Measurements from ENCODE around the gene ADCY5.

ADCY5 gene

DNA sequence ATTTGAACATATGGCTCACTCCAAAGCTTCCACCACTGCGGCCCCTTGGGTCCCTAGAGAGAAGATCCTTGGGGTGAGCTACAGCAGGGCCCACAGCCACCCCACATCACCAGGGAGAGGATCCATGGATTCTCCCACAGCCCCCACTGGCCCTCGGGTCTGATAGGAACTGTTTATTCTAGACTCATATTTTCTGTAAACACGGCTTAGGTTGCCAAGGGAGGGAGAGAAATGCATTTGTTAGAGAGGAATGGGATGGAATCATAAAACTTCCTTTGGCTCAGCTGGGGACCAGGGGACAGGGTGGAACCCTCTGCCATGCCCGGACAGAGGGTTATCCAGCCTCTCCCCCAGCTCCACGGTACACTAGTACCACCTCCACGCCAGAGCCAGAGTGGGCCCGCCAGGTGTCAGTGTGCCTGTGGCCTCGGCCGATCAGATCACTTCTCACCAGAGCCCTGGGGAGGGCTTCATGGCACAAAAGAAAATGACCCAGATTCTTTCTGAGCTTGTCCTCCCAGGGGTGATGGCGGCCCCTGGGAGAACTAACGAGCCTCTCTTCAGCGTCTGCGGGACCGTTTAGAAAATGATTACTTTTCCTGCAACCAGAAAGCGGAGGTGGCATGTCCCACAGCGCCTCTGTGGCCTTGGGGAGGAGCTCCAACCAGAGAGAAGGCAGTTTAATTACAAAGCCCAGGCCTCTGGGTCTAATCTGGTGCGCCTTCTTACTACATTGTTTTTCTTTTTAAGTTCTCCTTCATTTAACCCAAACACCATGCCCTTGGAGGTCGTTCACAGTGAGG lies 33.7 kb downstream of the ADCY5 start (continued):
- TF ChIP-seq, protein P1, sequence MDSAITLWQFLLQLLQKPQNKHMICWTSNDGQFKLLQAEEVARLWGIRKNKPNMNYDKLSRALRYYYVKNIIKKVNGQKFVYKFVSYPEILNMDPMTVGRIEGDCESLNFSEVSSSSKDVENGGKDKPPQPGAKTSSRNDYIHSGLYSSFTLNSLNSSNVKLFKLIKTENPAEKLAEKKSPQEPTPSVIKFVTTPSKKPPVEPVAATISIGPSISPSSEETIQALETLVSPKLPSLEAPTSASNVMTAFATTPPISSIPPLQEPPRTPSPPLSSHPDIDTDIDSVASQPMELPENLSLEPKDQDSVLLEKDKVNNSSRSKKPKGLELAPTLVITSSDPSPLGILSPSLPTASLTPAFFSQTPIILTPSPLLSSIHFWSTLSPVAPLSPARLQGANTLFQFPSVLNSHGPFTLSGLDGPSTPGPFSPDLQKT (IDR thresholded peaks at IDR 0.05; ENCODE audit: borderline replicate concordance, low read depth, low read length), result no peak
- TF ChIP-seq, protein P2, sequence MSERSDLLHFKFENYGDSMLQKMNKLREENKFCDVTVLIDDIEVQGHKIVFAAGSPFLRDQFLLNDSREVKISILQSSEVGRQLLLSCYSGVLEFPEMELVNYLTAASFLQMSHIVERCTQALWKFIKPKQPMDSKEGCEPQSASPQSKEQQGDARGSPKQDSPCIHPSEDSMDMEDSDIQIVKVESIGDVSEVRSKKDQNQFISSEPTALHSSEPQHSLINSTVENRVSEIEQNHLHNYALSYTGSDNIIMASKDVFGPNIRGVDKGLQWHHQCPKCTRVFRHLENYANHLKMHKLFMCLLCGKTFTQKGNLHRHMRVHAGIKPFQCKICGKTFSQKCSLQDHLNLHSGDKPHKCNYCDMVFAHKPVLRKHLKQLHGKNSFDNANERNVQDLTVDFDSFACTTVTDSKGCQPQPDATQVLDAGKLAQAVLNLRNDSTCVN (tag by site-specific recombination; optimal IDR thresholded peaks at IDR 0.05), result no peak
- TF ChIP-seq, protein P3, sequence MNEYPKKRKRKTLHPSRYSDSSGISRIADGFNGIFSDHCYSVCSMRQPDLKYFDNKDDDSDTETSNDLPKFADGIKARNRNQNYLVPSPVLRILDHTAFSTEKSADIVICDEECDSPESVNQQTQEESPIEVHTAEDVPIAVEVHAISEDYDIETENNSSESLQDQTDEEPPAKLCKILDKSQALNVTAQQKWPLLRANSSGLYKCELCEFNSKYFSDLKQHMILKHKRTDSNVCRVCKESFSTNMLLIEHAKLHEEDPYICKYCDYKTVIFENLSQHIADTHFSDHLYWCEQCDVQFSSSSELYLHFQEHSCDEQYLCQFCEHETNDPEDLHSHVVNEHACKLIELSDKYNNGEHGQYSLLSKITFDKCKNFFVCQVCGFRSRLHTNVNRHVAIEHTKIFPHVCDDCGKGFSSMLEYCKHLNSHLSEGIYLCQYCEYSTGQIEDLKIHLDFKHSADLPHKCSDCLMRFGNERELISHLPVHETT (tag by site-specific recombination; IDR thresholded peaks at IDR 0.05), result no peak
- TF ChIP-seq KLF7 (tag by site-specific recombination; IDR thresholded peaks at IDR 0.05; ENCODE audit: borderline replicate concordance), result no peak

DNA sequence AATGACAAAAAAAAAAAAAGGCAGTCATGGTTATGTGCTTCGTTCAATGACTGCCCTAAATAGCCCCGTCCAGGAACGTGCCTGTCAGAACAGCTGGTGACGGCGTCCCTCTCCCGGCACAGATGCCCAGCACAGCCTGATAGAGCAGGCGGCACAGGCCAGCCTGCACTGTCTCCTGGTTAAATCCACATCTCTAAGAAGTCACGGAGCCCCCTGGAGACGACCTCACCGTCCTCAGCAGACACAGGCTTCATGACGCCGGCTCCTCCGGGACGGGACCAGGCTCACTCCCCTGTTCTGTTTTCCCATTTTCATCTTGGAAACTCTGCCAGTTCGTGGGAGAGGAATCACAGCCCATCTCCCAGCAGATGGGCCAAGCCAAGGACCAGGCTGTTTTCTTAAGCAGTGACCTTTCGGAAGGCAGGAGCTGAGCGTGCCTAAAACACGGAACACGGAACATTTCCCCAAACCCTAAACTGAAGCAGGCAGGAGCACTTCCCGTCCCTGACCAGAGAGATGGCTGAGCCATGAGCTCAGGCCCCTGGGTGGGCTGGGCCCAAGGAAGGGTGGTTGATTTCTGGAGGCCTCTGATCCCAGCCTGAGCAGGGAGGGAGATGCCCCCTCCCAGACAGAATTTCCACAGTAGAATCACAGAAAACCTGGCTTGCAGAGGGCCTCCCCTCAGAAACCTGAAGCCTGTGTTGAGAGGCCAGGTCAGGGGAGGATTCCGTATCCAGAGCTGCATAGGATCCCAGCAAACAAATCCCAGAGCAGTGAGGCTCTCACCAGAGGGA lies 35.9 kb downstream of the ADCY5 start:
- Histone ChIP-seq H3K36me3 (ENCODE audit: control insufficient read depth in 2 of 2, insufficient read depth in 1 of 2, low read length in 2 of 2) (no peaks in the 10 kb centered on the region), H3K9me3 (ENCODE audit: control insufficient read depth, insufficient read depth, low read depth, low read length) (no peaks in the 10 kb centered on the region), H3K4me1 (ENCODE audit: control insufficient read depth, insufficient read depth, low read length) (peaks cover 9% of the 10 kb centered on the region), H3K27ac (ENCODE audit: extremely low read depth, low read depth, low read length) (no peak overlapping the region), H3K4me3 (ENCODE audit: low read depth, low read length) (no peak overlapping the region)
- ChIA-PET CTCF (interaction anchor here (0.7 kb wide), 2 partner anchors 74 to 156 kb away, joined by 3 read pairs; no protein-coding TSS in a partner anchor), POLR2A (interaction anchor here (0.7 kb wide), 1 partner anchor 24 kb away, joined by 3 read pairs; no protein-coding TSS in a partner anchor)
- TF ChIP-seq ZNF48 (tag by site-specific recombination; IDR thresholded peaks at IDR 0.05) (no peak), ZBTB17 (tag by site-specific recombination; IDR thresholded peaks at IDR 0.05) (0 out of 2 replicates have a peak, but pooled peaks have one; percentile 16), ZBTB48 (tag by site-specific recombination; IDR thresholded peaks at IDR 0.05) (peak; percentile 29; the same call in 1 of the 2 replicates)

DNA sequence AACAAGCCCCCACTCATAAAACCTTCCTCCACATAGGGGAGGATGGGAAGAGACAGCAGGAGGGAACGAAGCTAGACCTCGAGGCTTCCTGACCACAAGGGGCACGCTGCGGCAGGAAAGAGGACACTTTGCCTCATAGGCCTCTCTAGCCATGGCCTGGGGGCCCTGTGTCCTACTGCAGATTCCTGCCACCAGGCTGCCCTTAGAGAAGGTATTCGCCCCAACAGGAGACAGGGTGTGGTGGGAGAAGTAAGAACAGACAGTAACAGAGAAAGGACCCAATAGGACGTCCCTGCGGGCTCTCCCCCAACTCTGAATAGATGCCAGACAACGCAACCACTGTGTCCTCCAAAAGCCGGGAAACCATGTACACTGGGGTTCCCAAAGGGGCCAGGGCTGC lies 36.8 kb downstream of the ADCY5 start:
- ChIA-PET CTCF (no interaction called here), POLR2A (interaction anchor here (0.7 kb wide), 1 partner anchor 23 kb away, joined by 3 read pairs; no protein-coding TSS in a partner anchor)
- Histone ChIP-seq H3K36me3 (ENCODE audit: control insufficient read depth in 2 of 2, insufficient read depth in 1 of 2, low read length in 2 of 2) (no peaks in the 10 kb centered on the region), H3K4me3 (ENCODE audit: low read depth, low read length) (no peak overlapping the region), H3K9me3 (ENCODE audit: control insufficient read depth, insufficient read depth, low read depth, low read length) (no peaks in the 10 kb centered on the region), H3K27ac (ENCODE audit: extremely low read depth, low read depth, low read length) (no peak overlapping the region), H3K4me1 (ENCODE audit: control insufficient read depth, insufficient read depth, low read length) (peaks cover 9% of the 10 kb centered on the region)
- TF ChIP-seq, protein P4, sequence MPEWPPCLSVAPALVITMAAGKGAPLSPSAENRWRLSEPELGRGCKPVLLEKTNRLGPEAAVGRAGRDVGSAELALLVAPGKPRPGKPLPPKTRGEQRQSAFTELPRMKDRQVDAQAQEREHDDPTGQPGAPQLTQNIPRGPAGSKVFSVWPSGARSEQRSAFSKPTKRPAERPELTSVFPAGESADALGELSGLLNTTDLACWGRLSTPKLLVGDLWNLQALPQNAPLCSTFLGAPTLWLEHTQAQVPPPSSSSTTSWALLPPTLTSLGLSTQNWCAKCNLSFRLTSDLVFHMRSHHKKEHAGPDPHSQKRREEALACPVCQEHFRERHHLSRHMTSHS (tag by site-specific recombination; IDR thresholded peaks at IDR 0.05), result no peak
- TF ChIP-seq ZBTB20 (tag by site-specific recombination; IDR thresholded peaks at IDR 0.05), result peak; percentile 30; the same call in 1 of the 2 replicates
- TF ChIP-seq, protein P5, sequence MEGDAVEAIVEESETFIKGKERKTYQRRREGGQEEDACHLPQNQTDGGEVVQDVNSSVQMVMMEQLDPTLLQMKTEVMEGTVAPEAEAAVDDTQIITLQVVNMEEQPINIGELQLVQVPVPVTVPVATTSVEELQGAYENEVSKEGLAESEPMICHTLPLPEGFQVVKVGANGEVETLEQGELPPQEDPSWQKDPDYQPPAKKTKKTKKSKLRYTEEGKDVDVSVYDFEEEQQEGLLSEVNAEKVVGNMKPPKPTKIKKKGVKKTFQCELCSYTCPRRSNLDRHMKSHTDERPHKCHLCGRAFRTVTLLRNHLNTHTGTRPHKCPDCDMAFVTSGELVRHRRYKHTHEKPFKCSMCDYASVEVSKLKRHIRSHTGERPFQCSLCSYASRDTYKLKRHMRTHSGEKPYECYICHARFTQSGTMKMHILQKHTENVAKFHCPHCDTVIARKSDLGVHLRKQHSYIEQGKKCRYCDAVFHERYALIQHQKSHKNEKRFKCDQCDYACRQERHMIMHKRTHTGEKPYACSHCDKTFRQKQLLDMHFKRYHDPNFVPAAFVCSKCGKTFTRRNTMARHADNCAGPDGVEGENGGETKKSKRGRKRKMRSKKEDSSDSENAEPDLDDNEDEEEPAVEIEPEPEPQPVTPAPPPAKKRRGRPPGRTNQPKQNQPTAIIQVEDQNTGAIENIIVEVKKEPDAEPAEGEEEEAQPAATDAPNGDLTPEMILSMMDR (tag by site-specific recombination; IDR thresholded peaks at IDR 0.05), result 0 out of 2 replicates have a peak, but pooled peaks have one; percentile 6
